Endothelial cell of umbilical vein (primary cell): ENCODE data around the gene COASY. TPM values are rescaled to one million over a fixed set of nuclear protein-coding genes. Genes with fewer than 3 reads are reported as not detected.
A peak's percentile ranks its signal among the peaks of the same experiment; 100 is the strongest.

Experiments
- BruUV-seq: library from RNA; stranded (reverse); fragments of 400-500 nt; replicated peaks from 2 replicates; lab custom pipeline; 2021; lab: Mats Ljungman, UMichigan
- CTCF ChIA-PET: fragments of 300-600, 350-600 bp; sonication (Branson Sonifier 250); formaldehyde crosslinking; loops from one replicate; lab custom pipeline; 2021; ENCODE audit warnings: antibody characterized with exemption, inconsistent platforms; lab: Charles Lee
- POLR2A ChIA-PET: fragments of 300-600, 350-600 bp; sonication (Branson Sonifier 250); formaldehyde crosslinking; loops from one replicate; lab custom pipeline; 2021; ENCODE audit warnings: antibody characterized with exemption, inconsistent platforms; lab: Charles Lee
- DNase-seq: peaks from one replicate; pipeline ENCODE4 v3.0.0-alpha.2; 2011; ENCODE audit warnings: low read depth, low spot score
- FAIRE-seq: peaks from 2 replicates; lab custom pipeline; 2011; peaks lifted over from hg19 to GRCh38; lab: Jason Lieb, UNC
- H2AFZ ChIP-seq: 2 replicates; pipeline ENCODE4 v1.6.0; 2012; ENCODE audit warnings: low read depth, low read length, control low read depth, inconsistent platforms
- H3K27ac ChIP-seq: 2 replicates; pipeline ENCODE4 v1.5.1; 2011; ENCODE audit warnings: low read depth, mild to moderate bottlenecking, control low read depth, low read length, moderate library complexity; ENCODE audit not compliant: insufficient read depth
- H3K27me3 ChIP-seq, 2 experiments: 2 replicates each; pipeline versions ENCODE4 v1.6.0 to v1.6.1; 2011; ENCODE audit warnings: low read length in 2 of 2, mixed read lengths in 1 of 2; ENCODE audit not compliant: control insufficient read depth in 2 of 2, insufficient read depth in 2 of 2
- H3K36me3 ChIP-seq, 2 experiments: 2 replicates in 1 of 2; 3 replicates in 1 of 2; pipeline ENCODE4 v1.5.1; 2011; ENCODE audit warnings: low read length in 2 of 2, mild to moderate bottlenecking in 1 of 2, moderate library complexity in 1 of 2; ENCODE audit not compliant: control insufficient read depth in 2 of 2, insufficient read depth in 2 of 2; ENCODE audit errors: extremely low read depth in 1 of 2
- H3K4me1 ChIP-seq: 3 replicates; pipeline ENCODE4 v1.5.1; 2011; ENCODE audit warnings: mild to moderate bottlenecking, low read length; ENCODE audit not compliant: control insufficient read depth, insufficient read depth; ENCODE audit errors: extremely low read depth
- H3K4me2 ChIP-seq: 2 replicates; pipeline ENCODE4 v1.6.1; 2011; ENCODE audit warnings: low read length, control low read depth, mixed read lengths; ENCODE audit not compliant: insufficient read depth
- H3K4me3 ChIP-seq, 3 experiments: fragments of 200-600 bp in 1 of 3; sonication (generic), shearing (Covaris generic) in 1 of 3; replicated peaks in 1 of 3; 2 replicates each; pipeline ENCODE4 v1.5.1; 2011 to 2016; ENCODE audit warnings: control low read depth in 3 of 3, low read length in 3 of 3, mild to moderate bottlenecking in 2 of 3, inconsistent platforms in 1 of 3, low read depth in 1 of 3, moderate library complexity in 1 of 3; ENCODE audit not compliant: insufficient read depth in 1 of 3
- H3K79me2 ChIP-seq: 2 replicates; pipeline ENCODE4 v1.6.0; 2012; ENCODE audit warnings: low read length, inconsistent platforms; ENCODE audit not compliant: control insufficient read depth, insufficient read depth
- H3K9ac ChIP-seq: replicated peaks from 2 replicates; pipeline ENCODE3; 2011; ENCODE audit warnings: low read length, control low read depth; ENCODE audit not compliant: insufficient read depth; ENCODE audit errors: extremely low read depth
- H3K9me1 ChIP-seq: replicated peaks from 3 replicates; pipeline ENCODE4 v1.6.0; 2011; ENCODE audit warnings: mild to moderate bottlenecking, low read length; ENCODE audit not compliant: control insufficient read depth, insufficient read depth; ENCODE audit errors: extremely low read depth
- H3K9me3 ChIP-seq: replicated peaks from 2 replicates; pipeline ENCODE4 v1.5.1; 2012; ENCODE audit warnings: low read length, inconsistent platforms; ENCODE audit not compliant: control insufficient read depth, insufficient read depth
- H4K20me1 ChIP-seq: replicated peaks from 2 replicates; pipeline ENCODE3; 2011; ENCODE audit warnings: mild to moderate bottlenecking, low read length; ENCODE audit not compliant: control insufficient read depth, insufficient read depth; ENCODE audit errors: extremely low read depth
- CTCF ChIP-seq, 2 donors: IDR thresholded peaks; 1 replicate in 1 of 2; 2 replicates in 1 of 2; pipeline ENCODE4 v1.5.1; 2011; ENCODE audit warnings: low read length in 2 of 2, mild to moderate bottlenecking in 2 of 2, moderate library complexity in 2 of 2, control low read depth in 1 of 2, inconsistent platforms in 1 of 2, low read depth in 1 of 2; ENCODE audit not compliant: insufficient read depth in 1 of 2; ENCODE audit errors: extremely low read depth in 1 of 2
- EZH2 ChIP-seq: IDR thresholded peaks from 2 replicates; pipeline ENCODE4 v1.6.1; 2012; ENCODE audit warnings: borderline replicate concordance, low read depth, mild to moderate bottlenecking, moderate library complexity, low read length, inconsistent platforms; ENCODE audit not compliant: severe bottlenecking
- FOS ChIP-seq: IDR thresholded peaks from 2 replicates; pipeline ENCODE4 v1.6.1; 2011; ENCODE audit warnings: mild to moderate bottlenecking, low read length, moderate library complexity, borderline replicate concordance; ENCODE audit not compliant: insufficient read depth
- POLR2A ChIP-seq: IDR thresholded peaks from 2 replicates; pipeline ENCODE4 v1.6.1; 2012; ENCODE audit warnings: low read depth, mild to moderate bottlenecking, control low read depth, low read length
- dilution Hi-C: fragments of 300-500 bp; cut with MboI; formaldehyde crosslinking; loops from one replicate; pipeline ENCODE4 v1.15.0; 2019; ENCODE audit warnings: low sequenced_read_pairs; ENCODE audit not compliant: extremely low pct_ligation_motif_present
- intact Hi-C: fragments of 100-400 bp; cut with micrococcal nuclease; formaldehyde crosslinking; loops from one replicate; pipeline ENCODE4 v1.10.0; 2022
- polyA plus RNA-seq, 4 experiments: library from polyadenylated mRNA; depleted of rRNA in 3 of 4; stranded (reverse) in 3 of 4; unstranded in 1 of 4; fragments of >200 nt; gene quantifications; 2 replicates each; pipeline versions ENCODE4 v1.2.1 to v1.2.3, GENCODE V29; 2011 to 2012; ENCODE audit warnings: missing spikeins in 1 of 4
- total RNA-seq: library from RNA; stranded (reverse); gene quantifications from 2 replicates; pipeline ENCODE4 v1.2.3, GENCODE V29; 2021

Gene COASY
- total and polyA plus RNA-seq, 2 donors (not counting 3 experiments of a cell fraction or from before 2014, with no cell fraction given) = 39.6 to 69.2 TPM

- intact Hi-C loops = no loop called here
- Histone ChIP-seq H3K4me3 (peak overlapping the region in 2 of 3 experiments; percentile 6 to 45), H3K4me2 (peak overlapping the region; percentile 42), H3K79me2 (peaks cover 2% of the 10 kb centered on the region), H3K36me3 (peaks cover 0 to 2% of the 10 kb centered on the region in 2 experiments), H3K27ac (no peak overlapping the region), H3K9me3 (no peaks in the 10 kb centered on the region), H2AFZ (peak overlapping the region; percentile 66), H3K27me3 (no peaks in the 10 kb centered on the region), H3K4me1 (no peaks in the 10 kb centered on the region), H3K9ac (no peak overlapping the region), H3K9me1 (no peaks in the 10 kb centered on the region), H4K20me1 (no peaks in the 10 kb centered on the region)
- FAIRE-seq (peak; percentile 76), DNase-seq (peak; percentile 52)
- CTCF ChIA-PET = interaction anchor here (0.8 to 1.3 kb wide), 8 partner anchors 10 to 326 kb away, joined by 3 to 5 read pairs (median 4); partner anchors contain the start of gene NAGLU
- POLR2A ChIA-PET = interaction anchor here (0.7 kb wide), 1 partner anchor 29 kb away, joined by 3 read pairs; the partner anchor contains the start of gene PSMC3IP
- TF ChIP-seq CTCF (IDR thresholded peaks at IDR 0.05; ENCODE audit: extremely low read depth in 1 of 2, insufficient read depth in 1 of 2, low read depth in 1 of 2, low read length in 2 of 2) = peak; percentile 24 to 58
- TF ChIP-seq POLR2A = peak; percentile 42
- no peak for TF ChIP-seq FOS
- TF ChIP-seq EZH2 = peak; percentile 50
- dilution Hi-C loops = no loop called here
- no TSS peak for BruUV-seq
Measured at GRCh38 chr17:42548070-42548837, 13.7 kb upstream of the COASY start.
